Measurements from ENCODE around the gene ALG14.

The ALG14 gene

GRCh38 chr1:95072532-95073419 is at the start of gene ALG14:
Gene ALG14 (minus strand): TSS chr1:95072951. CDS start chr1:95072898, 53 bp downstream.
- no peaks in the 10 kb centered on the region for H3K9me3 Mint-ChIP-seq
- no peak for TF ChIP-seq CTCF (IDR thresholded peaks at IDR 0.05; ENCODE audit: unreplicated experiment in 3 of 3)
- peak within 1 kb of the TSS; percentile 99 to 100 (median 99) for H3K27ac Mint-ChIP-seq
- peaks cover 10% of the 10 kb centered on the region for H3K4me1 Mint-ChIP-seq
- peak within 1 kb of the TSS; percentile 92 to 97 (median 96) for H3K4me3 Mint-ChIP-seq
- H3K36me3 Mint-ChIP-seq (ENCODE audit: low read depth), result no peaks in the 10 kb centered on the region
- no peaks in the 10 kb centered on the region for H3K27me3 Mint-ChIP-seq (ENCODE audit: low read depth)

- Mint-ChIP-seq H3K4me1 (peaks cover 26% of the 10 kb centered on the region), H3K9me3 (no peaks in the 10 kb centered on the region), H3K27me3 (ENCODE audit: low read depth) (peaks cover 30% of the 10 kb centered on the region), H3K4me3 (no peak overlapping the region), H3K27ac (no peak overlapping the region), H3K36me3 (ENCODE audit: low read depth) (no peaks in the 10 kb centered on the region)
- TF ChIP-seq CTCF (IDR thresholded peaks at IDR 0.05; ENCODE audit: unreplicated experiment in 3 of 3), result no peak
Observed at GRCh38 chr1:95122151-95122697, 49.5 kb upstream of the ALG14 start.

- Mint-ChIP-seq H3K4me3 (peak overlapping the region; percentile 85 to 93 (median 92)), H3K27ac (peak overlapping the region in 1 of 3 experiments; percentile 26), H3K36me3 (ENCODE audit: low read depth) (no peaks in the 10 kb centered on the region), H3K9me3 (no peaks in the 10 kb centered on the region), H3K27me3 (ENCODE audit: low read depth) (peaks cover 46% of the 10 kb centered on the region), H3K4me1 (peaks cover 28% of the 10 kb centered on the region)
- TF ChIP-seq CTCF (IDR thresholded peaks at IDR 0.05; ENCODE audit: unreplicated experiment in 3 of 3), result no peak
Observed at GRCh38 chr1:95119273-95119672, 46.5 kb upstream of the ALG14 start.

GRCh38 chr1:95118710-95119109 is 46.0 kb upstream of the ALG14 start:
- Mint-ChIP-seq H3K36me3 (ENCODE audit: low read depth) (no peaks in the 10 kb centered on the region), H3K4me3 (peak overlapping the region; percentile 85 to 93 (median 92)), H3K27me3 (ENCODE audit: low read depth) (peaks cover 46% of the 10 kb centered on the region), H3K27ac (peak overlapping the region in 1 of 3 experiments; percentile 26), H3K9me3 (no peaks in the 10 kb centered on the region), H3K4me1 (peaks cover 28% of the 10 kb centered on the region)
- no peak for TF ChIP-seq CTCF (IDR thresholded peaks at IDR 0.05; ENCODE audit: unreplicated experiment in 3 of 3)

- H3K4me1 Mint-ChIP-seq, result peaks cover 28% of the 10 kb centered on the region
- peak overlapping the region in 2 of 3 experiments; percentile 35 to 71 for H3K27ac Mint-ChIP-seq
- no peaks in the 10 kb centered on the region for H3K36me3 Mint-ChIP-seq (ENCODE audit: low read depth)
- no peaks in the 10 kb centered on the region for H3K9me3 Mint-ChIP-seq
- no peak for TF ChIP-seq CTCF (IDR thresholded peaks at IDR 0.05; ENCODE audit: unreplicated experiment in 3 of 3)
- peak overlapping the region; percentile 85 to 93 (median 92) for H3K4me3 Mint-ChIP-seq
- H3K27me3 Mint-ChIP-seq (ENCODE audit: low read depth), result peaks cover 52% of the 10 kb centered on the region
Observed at GRCh38 chr1:95118067-95118499, 45.3 kb upstream of the ALG14 start.
